NCI-H128 (cell line): ENCODE measurements around the gene ADAMTS1.
"Not testable (repeated sequence)": the region's sequence is repeated elsewhere in the genome, so short reads cannot be mapped to it uniquely, and the experiment has no call there.

Experiments
- DNase-seq: peaks from one replicate; lab custom pipeline; 2025; ENCODE audit not compliant: unreplicated experiment; lab: John Stamatoyannopoulos, UW

The ADAMTS1 gene

GRCh38 chr21:26845066-26845758 lies at the start of gene ADAMTS1:
ADAMTS1 (minus strand) TSS chr21:26845409; CDS start chr21:26844954, 455 bp downstream.
- no peak for DNase-seq

- no peak for DNase-seq
Observed at GRCh38 chr21:26892151-26892550, 46.9 kb upstream of the ADAMTS1 start.

GRCh38 chr21:26888931-26889330 lies 43.7 kb upstream of the ADAMTS1 start:
- DNase-seq: no peak

- DNase-seq: no peak
Observed at GRCh38 chr21:26888256-26888655, 43.0 kb upstream of the ADAMTS1 start.

- DNase-seq: no peak
Observed at GRCh38 chr21:26887251-26887650, 42.0 kb upstream of the ADAMTS1 start.

GRCh38 chr21:26884436-26884835 lies 39.2 kb upstream of the ADAMTS1 start:
- no peak for DNase-seq

GRCh38 chr21:26883768-26884167 lies 38.6 kb upstream of the ADAMTS1 start:
- no peak for DNase-seq

- no peak for DNase-seq
Observed at GRCh38 chr21:26881504-26882228, 36.5 kb upstream of the ADAMTS1 start.

GRCh38 chr21:26877018-26877417 lies 31.8 kb upstream of the ADAMTS1 start:
- no peak for DNase-seq

GRCh38 chr21:26874347-26874746 lies 29.1 kb upstream of the ADAMTS1 start:
- DNase-seq: no peak

- DNase-seq: no peak
Observed at GRCh38 chr21:26865857-26866256, 20.6 kb upstream of the ADAMTS1 start.

GRCh38 chr21:26856871-26857350 lies 11.7 kb upstream of the ADAMTS1 start:
- DNase-seq: not testable (repeated sequence)

GRCh38 chr21:26854695-26855094 lies 9.5 kb upstream of the ADAMTS1 start:
- not testable (repeated sequence) for DNase-seq

- no peak for DNase-seq
Observed at GRCh38 chr21:26852423-26852822, 7.2 kb upstream of the ADAMTS1 start.

GRCh38 chr21:26851109-26851944 lies 6.1 kb upstream of the ADAMTS1 start:
- no peak for DNase-seq

- DNase-seq: no peak
Observed at GRCh38 chr21:26850116-26850643, 5.0 kb upstream of the ADAMTS1 start.

GRCh38 chr21:26849428-26850115 lies 4.4 kb upstream of the ADAMTS1 start:
- DNase-seq: no peak

GRCh38 chr21:26847921-26848320 lies 2.7 kb upstream of the ADAMTS1 start:
- no peak for DNase-seq

GRCh38 chr21:26847002-26847401 lies 1.8 kb upstream of the ADAMTS1 start:
- no peak for DNase-seq

- DNase-seq: no peak
Observed at GRCh38 chr21:26846036-26846931, 1.1 kb upstream of the ADAMTS1 start.
